ENCODE measurements around the gene ASCL2. TPM values are rescaled to one million over a fixed set of nuclear protein-coding genes. Genes with fewer than 3 reads are reported as not detected.

ASCL2 gene
- total and polyA plus RNA-seq, 10 of the 15 experiments (the other 5 are each of a cell fraction or from before 2014, with no cell fraction given) = not detected

GRCh38 chr11:2289350-2289749, 19.0 kb upstream of the ASCL2 start:
- CTCF ChIA-PET = interaction anchor here (1.2 kb wide), 1 partner anchor 111 kb away, joined by 3 read pairs; the partner anchor contains the start of gene TSSC4

DNA sequence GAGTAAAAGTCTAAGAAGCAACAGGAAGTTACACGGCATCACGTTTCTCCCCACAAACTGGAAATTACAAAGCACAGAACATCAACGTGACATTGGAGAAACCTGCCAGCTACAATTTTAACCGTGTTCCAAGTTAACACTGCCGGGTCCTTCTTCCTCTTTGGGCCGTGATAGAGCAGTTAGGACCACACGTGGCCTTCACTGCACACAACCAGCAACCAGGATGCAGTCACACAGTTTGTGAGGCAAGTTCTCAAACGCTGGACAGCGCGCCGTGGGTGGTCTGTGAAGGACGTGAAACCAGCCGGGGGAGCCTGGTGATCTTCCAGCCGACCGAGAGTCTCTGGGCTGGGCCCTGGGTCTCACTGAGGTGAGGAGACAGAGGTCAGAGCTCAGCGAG, 16.7 kb upstream of the ASCL2 start:
- FAIRE-seq (no peak), DNase-seq (ENCODE audit: low read depth, low spot score) (no peak), ATAC-seq (no peak)
- Histone ChIP-seq H3K9me3 (replicated peaks; ENCODE audit: control insufficient read depth, insufficient read depth, low read length) (no peaks in the 10 kb centered on the region), H3K27ac (ENCODE audit: control insufficient read depth, insufficient read depth) (no peak overlapping the region), H2AFZ (ENCODE audit: control insufficient read depth, low read depth, low read length) (no peak overlapping the region), H3K36me3 (ENCODE audit: control insufficient read depth in 2 of 2, insufficient read depth in 2 of 2, low read length in 1 of 2) (no peaks in the 10 kb centered on the region), H3K9ac (ENCODE audit: control insufficient read depth, insufficient read depth, low read length) (no peak overlapping the region), H3K4me3 (no peak overlapping the region), H3K4me2 (ENCODE audit: control insufficient read depth, insufficient read depth) (no peak overlapping the region), H3K4me1 (ENCODE audit: control insufficient read depth, insufficient read depth, low read length) (no peaks in the 10 kb centered on the region), H4K20me1 (ENCODE audit: control insufficient read depth, insufficient read depth) (no peaks in the 10 kb centered on the region), H3K79me2 (ENCODE audit: control insufficient read depth, insufficient read depth, low read length) (no peaks in the 10 kb centered on the region), H3K27me3 (replicated peaks in 1 of 2; ENCODE audit: control insufficient read depth in 2 of 2, insufficient read depth in 2 of 2, low read length in 1 of 2) (no peaks in the 10 kb centered on the region; a peak in 1 of 4 replicates)
- no TSS peak for BruUV-seq (replicated peaks)
- ChIA-PET SMC1A (ENCODE audit: uncharacterized antibody, unreplicated experiment) (interaction anchor here (0.7 kb wide), 1 partner anchor 134 kb away, joined by 4 read pairs; no protein-coding TSS in a partner anchor), CTCF (interaction anchor here (0.7 kb wide), 1 partner anchor 111 kb away, joined by 3 read pairs; no protein-coding TSS in a partner anchor), POLR2A (no interaction called here), RAD21 (ENCODE audit: unreplicated experiment) (no interaction called here)
- 18% methylated on average over 16 of the region's 16 CpGs for WGBS (ENCODE audit: insufficient coverage, insufficient replicate concordance, low lambda C conversion rate, missing lambda C conversion rate)
- in situ Hi-C loops (cut with MboI) (no loop called here), intact Hi-C loops (cut with micrococcal nuclease; ENCODE audit: unreplicated experiment) (no loop called here)
- TF ChIP-seq, protein P1, sequence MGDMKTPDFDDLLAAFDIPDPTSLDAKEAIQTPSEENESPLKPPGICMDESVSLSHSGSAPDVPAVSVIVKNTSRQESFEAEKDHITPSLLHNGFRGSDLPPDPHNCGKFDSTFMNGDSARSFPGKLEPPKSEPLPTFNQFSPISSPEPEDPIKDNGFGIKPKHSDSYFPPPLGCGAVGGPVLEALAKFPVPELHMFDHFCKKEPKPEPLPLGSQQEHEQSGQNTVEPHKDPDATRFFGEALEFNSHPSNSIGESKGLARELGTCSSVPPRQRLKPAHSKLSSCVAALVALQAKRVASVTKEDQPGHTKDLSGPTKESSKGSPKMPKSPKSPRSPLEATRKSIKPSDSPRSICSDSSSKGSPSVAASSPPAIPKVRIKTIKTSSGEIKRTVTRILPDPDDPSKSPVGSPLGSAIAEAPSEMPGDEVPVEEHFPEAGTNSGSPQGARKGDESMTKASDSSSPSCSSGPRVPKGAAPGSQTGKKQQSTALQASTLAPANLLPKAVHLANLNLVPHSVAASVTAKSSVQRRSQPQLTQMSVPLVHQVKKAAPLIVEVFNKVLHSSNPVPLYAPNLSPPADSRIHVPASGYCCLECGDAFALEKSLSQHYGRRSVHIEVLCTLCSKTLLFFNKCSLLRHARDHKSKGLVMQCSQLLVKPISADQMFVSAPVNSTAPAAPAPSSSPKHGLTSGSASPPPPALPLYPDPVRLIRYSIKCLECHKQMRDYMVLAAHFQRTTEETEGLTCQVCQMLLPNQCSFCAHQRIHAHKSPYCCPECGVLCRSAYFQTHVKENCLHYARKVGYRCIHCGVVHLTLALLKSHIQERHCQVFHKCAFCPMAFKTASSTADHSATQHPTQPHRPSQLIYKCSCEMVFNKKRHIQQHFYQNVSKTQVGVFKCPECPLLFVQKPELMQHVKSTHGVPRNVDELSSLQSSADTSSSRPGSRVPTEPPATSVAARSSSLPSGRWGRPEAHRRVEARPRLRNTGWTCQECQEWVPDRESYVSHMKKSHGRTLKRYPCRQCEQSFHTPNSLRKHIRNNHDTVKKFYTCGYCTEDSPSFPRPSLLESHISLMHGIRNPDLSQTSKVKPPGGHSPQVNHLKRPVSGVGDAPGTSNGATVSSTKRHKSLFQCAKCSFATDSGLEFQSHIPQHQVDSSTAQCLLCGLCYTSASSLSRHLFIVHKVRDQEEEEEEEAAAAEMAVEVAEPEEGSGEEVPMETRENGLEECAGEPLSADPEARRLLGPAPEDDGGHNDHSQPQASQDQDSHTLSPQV (IDR thresholded peaks at IDR 0.05) = no peak
- no peak for TF ChIP-seq LARP7 (IDR thresholded peaks at IDR 0.05)
- TF ChIP-seq ZNF217 (IDR thresholded peaks at IDR 0.05) = no peak
- TF ChIP-seq DPF2 (IDR thresholded peaks at IDR 0.05) = no peak

More at GRCh38 chr11:2289350-2289749, 19.0 kb upstream of the ASCL2 start:
- H3K4me3 ChIP-seq = no peak overlapping the region
- no peak overlapping the region for H3K27ac ChIP-seq (ENCODE audit: control insufficient read depth, insufficient read depth)
- no peak for FAIRE-seq
- no TSS peak for BruUV-seq (replicated peaks)
- DNase-seq (ENCODE audit: low read depth, low spot score) = no peak
- no peak for TF ChIP-seq ZNF217 (IDR thresholded peaks at IDR 0.05)
- no peak for TF ChIP-seq GABPA (IDR thresholded peaks at IDR 0.05; ENCODE audit: low read depth)
- no peak for TF ChIP-seq SP1 (IDR thresholded peaks at IDR 0.05; ENCODE audit: low read depth, low read length)
- no peak for TF ChIP-seq YY1 (IDR thresholded peaks at IDR 0.05; ENCODE audit: low read depth, low read length)
- no peak for TF ChIP-seq MEF2B (IDR thresholded peaks at IDR 0.05; ENCODE audit: partially characterized antibody, poor library complexity, severe bottlenecking)
- no peak for TF ChIP-seq ZNF622 (IDR thresholded peaks at IDR 0.05)
- TF ChIP-seq, protein P2, sequence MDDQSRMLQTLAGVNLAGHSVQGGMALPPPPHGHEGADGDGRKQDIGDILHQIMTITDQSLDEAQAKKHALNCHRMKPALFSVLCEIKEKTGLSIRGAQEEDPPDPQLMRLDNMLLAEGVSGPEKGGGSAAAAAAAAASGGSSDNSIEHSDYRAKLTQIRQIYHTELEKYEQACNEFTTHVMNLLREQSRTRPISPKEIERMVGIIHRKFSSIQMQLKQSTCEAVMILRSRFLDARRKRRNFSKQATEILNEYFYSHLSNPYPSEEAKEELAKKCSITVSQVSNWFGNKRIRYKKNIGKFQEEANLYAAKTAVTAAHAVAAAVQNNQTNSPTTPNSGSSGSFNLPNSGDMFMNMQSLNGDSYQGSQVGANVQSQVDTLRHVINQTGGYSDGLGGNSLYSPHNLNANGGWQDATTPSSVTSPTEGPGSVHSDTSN (IDR thresholded peaks at IDR 0.05; ENCODE audit: insufficient replicate concordance, low read depth, low read length) = no peak
- no peak for TF ChIP-seq RAD21 (IDR thresholded peaks at IDR 0.05; ENCODE audit: insufficient read depth, low read depth, low read length)
- TF ChIP-seq CBX5 (IDR thresholded peaks at IDR 0.05; ENCODE audit: low read depth) = no peak
- no peak for TF ChIP-seq NR2C2 (IDR thresholded peaks at IDR 0.05; ENCODE audit: borderline replicate concordance, control insufficient read depth, insufficient read length, low read depth)
- 64% methylated on average over 6 of the region's 6 CpGs for WGBS (ENCODE audit: insufficient coverage, insufficient replicate concordance, low lambda C conversion rate, missing lambda C conversion rate)
- in situ Hi-C loops (cut with MboI) (no loop called here), intact Hi-C loops (cut with micrococcal nuclease; ENCODE audit: unreplicated experiment) (no loop called here)
- H3K27me3 ChIP-seq (replicated peaks in 1 of 2; ENCODE audit: control insufficient read depth in 2 of 2, insufficient read depth in 2 of 2, low read length in 1 of 2) = no peaks in the 10 kb centered on the region; a peak in 1 of 4 replicates
- SMC1A ChIA-PET (ENCODE audit: uncharacterized antibody, unreplicated experiment) = no interaction called here
- no peak for ATAC-seq
- RAD21 ChIA-PET (ENCODE audit: unreplicated experiment) = no interaction called here
- no peaks in the 10 kb centered on the region for H3K4me1 ChIP-seq (ENCODE audit: control insufficient read depth, insufficient read depth, low read length)
- POLR2A ChIA-PET = no interaction called here
- H3K36me3 ChIP-seq (ENCODE audit: control insufficient read depth in 2 of 2, insufficient read depth in 2 of 2, low read length in 1 of 2) = no peaks in the 10 kb centered on the region
- no peak overlapping the region for H2AFZ ChIP-seq (ENCODE audit: control insufficient read depth, low read depth, low read length)
- no peaks in the 10 kb centered on the region for H4K20me1 ChIP-seq (ENCODE audit: control insufficient read depth, insufficient read depth)
- H3K79me2 ChIP-seq (ENCODE audit: control insufficient read depth, insufficient read depth, low read length) = no peaks in the 10 kb centered on the region
- H3K4me2 ChIP-seq (ENCODE audit: control insufficient read depth, insufficient read depth) = no peak overlapping the region
- no peak overlapping the region for H3K9ac ChIP-seq (ENCODE audit: control insufficient read depth, insufficient read depth, low read length)
- no peaks in the 10 kb centered on the region for H3K9me3 ChIP-seq (replicated peaks; ENCODE audit: control insufficient read depth, insufficient read depth, low read length)
